Activated CD4-positive, alpha-beta memory T cell treated with anti-CD3 and anti-CD28 coated beads for 36 hours (primary cell): Measurements from ENCODE around the gene ARHGAP21. TPM values are rescaled to one million over a fixed set of nuclear protein-coding genes. Genes with fewer than 3 reads are reported as not detected.
"Not testable (repeated sequence)": the region's sequence is repeated elsewhere in the genome, so short reads cannot be mapped to it uniquely, and the experiment has no call there.

Experiments
- CTCF ChIA-PET: fragments of 350-600 bp; sonication (Branson Sonifier 250); formaldehyde crosslinking; loops from one replicate; lab custom pipeline; 2021; ENCODE audit warnings: antibody characterized with exemption, inconsistent platforms; lab: Charles Lee
- POLR2A ChIA-PET: fragments of 350-600 bp; sonication (Branson Sonifier 250); formaldehyde crosslinking; loops from one replicate; lab custom pipeline; 2021; ENCODE audit warnings: antibody characterized with exemption; lab: Charles Lee
- DNase-seq: peaks from one replicate; pipeline ENCODE4 v3.0.0-alpha.2; 2020
- H3K27ac Mint-ChIP-seq: one replicate; pipeline ENCODE4 v1.8.0; 2021; ENCODE audit warnings: mixed read lengths
- H3K27me3 Mint-ChIP-seq: one replicate; pipeline ENCODE4 v1.8.0; 2021; ENCODE audit warnings: mixed read lengths
- H3K36me3 Mint-ChIP-seq: one replicate; pipeline ENCODE4 v1.8.0; 2021; ENCODE audit warnings: mixed read lengths
- H3K4me1 Mint-ChIP-seq: one replicate; pipeline ENCODE4 v1.8.0; 2021; ENCODE audit warnings: low read depth, mixed read lengths
- H3K4me3 Mint-ChIP-seq: one replicate; pipeline ENCODE4 v1.8.0; 2021; ENCODE audit warnings: mild to moderate bottlenecking, mixed read lengths
- H3K9me3 Mint-ChIP-seq: one replicate; pipeline ENCODE4 v1.8.0; 2021; ENCODE audit warnings: mixed read lengths
- intact Hi-C: fragments of 100-400 bp; cut with micrococcal nuclease; formaldehyde crosslinking; loops from one replicate; pipeline ENCODE4 v1.15.1; 2023
- total RNA-seq, 2 experiments: library from RNA; stranded (reverse); gene quantifications; one replicate each; pipeline ENCODE4 v1.2.3, GENCODE V29; 2021

The ARHGAP21 gene
- total RNA-seq, 2 experiments from 2014 or later: 24.6 to 28.7 TPM

DNA sequence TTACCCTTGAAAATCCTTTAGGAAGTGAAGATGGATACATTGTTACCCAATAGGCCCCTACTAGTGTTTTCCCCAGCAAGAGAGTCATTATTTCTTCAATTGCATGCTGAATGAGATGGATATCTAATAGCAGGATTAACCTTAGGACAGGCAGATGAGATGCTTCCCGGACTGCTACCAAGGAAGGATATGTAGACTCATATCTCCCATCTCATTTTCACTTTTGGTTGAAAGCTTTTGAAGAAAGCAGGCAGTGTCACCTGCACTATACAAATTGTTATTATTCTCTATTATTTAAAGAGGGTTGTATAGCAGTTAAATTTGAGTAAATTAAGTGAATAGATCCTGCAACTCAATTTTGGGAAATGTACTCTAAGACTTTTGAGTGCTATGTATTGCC lies 17.0 kb upstream of the ARHGAP21 start:
- no peaks in the 10 kb centered on the region for H3K27me3 Mint-ChIP-seq
- H3K4me1 Mint-ChIP-seq: no peaks in the 10 kb centered on the region
- ChIA-PET POLR2A (no interaction called here), CTCF (no interaction called here)
- H3K9me3 Mint-ChIP-seq: peaks cover 4% of the 10 kb centered on the region
- H3K36me3 Mint-ChIP-seq: no peaks in the 10 kb centered on the region
- no peak for DNase-seq
- no peak overlapping the region for H3K27ac Mint-ChIP-seq
- no peak overlapping the region for H3K4me3 Mint-ChIP-seq
- intact Hi-C loops: no loop called here

DNA sequence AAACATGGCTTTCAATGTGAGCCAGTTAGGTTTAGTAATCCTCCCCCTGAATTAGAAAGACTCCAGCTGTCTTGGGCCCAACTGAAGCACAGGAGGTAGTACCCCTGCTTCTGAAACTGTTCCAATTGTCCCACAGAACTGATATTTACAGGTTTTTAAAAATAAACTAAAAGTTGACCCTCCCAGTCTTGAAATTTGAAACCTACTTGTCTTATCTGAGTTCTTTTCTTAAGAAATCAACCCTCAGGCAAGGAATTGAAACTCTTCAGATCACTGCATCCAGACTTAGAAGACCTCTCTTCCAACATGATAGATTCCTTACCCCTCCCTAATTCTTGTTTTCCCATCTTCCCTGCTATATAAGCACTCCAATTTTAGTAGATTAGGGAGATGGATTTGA lies 13.3 kb upstream of the ARHGAP21 start:
- Mint-ChIP-seq H3K4me1 (no peaks in the 10 kb centered on the region), H3K27me3 (no peaks in the 10 kb centered on the region), H3K9me3 (peaks cover 4% of the 10 kb centered on the region), H3K36me3 (no peaks in the 10 kb centered on the region), H3K4me3 (no peak overlapping the region), H3K27ac (no peak overlapping the region)
- DNase-seq: no peak
- ChIA-PET POLR2A (no interaction called here), CTCF (no interaction called here)
- intact Hi-C loops: no loop called here

- Mint-ChIP-seq H3K27me3 (no peaks in the 10 kb centered on the region), H3K27ac (no peak overlapping the region), H3K4me3 (no peak overlapping the region), H3K4me1 (no peaks in the 10 kb centered on the region), H3K36me3 (no peaks in the 10 kb centered on the region), H3K9me3 (no peaks in the 10 kb centered on the region)
- ChIA-PET CTCF (interaction anchor here (0.7 kb wide), 2 partner anchors 34 to 68 kb away, joined by 3 to 5 read pairs; no protein-coding TSS in a partner anchor), POLR2A (no interaction called here)
- intact Hi-C loops: no loop called here
- DNase-seq: no peak
Observed at GRCh38 chr10:24731942-24732341, 8.3 kb upstream of the ARHGAP21 start.

- H3K27me3 Mint-ChIP-seq: no peaks in the 10 kb centered on the region
- no peaks in the 10 kb centered on the region for H3K9me3 Mint-ChIP-seq
- no peak for DNase-seq
- ChIA-PET POLR2A (no interaction called here), CTCF (no interaction called here)
- H3K4me1 Mint-ChIP-seq: no peaks in the 10 kb centered on the region
- no peak overlapping the region for H3K27ac Mint-ChIP-seq
- H3K4me3 Mint-ChIP-seq: no peak overlapping the region
- intact Hi-C loops: no loop called here
- H3K36me3 Mint-ChIP-seq: no peaks in the 10 kb centered on the region
Observed at GRCh38 chr10:24730811-24731210, 7.1 kb upstream of the ARHGAP21 start.

DNA sequence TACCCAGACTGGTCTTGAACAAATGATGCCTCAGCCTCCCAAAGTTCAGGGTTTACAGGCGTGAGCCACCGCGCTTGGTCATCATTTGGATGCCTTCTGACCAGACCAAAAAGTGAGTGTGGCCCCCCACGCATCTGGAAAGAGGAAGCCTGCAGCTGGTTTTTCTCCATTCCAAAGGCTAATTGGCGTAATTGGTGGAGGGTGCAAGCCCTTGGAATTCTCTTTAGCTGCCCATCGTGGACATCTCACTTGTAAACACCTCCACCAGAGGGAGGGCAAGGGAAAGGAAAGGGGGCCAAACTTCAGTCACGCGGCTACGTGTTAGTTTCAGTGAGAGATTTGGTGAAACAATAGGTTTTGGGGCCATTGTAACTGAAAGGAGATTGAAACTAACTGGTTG lies 4.1 kb upstream of the ARHGAP21 start:
- ChIA-PET CTCF (interaction anchor here (0.6 to 1.8 kb wide), 3 partner anchors 110 to 352 kb away, joined by 3 to 9 read pairs (median 5); no protein-coding TSS in a partner anchor), POLR2A (no interaction called here)
- no peaks in the 10 kb centered on the region for H3K27me3 Mint-ChIP-seq
- H3K9me3 Mint-ChIP-seq: no peaks in the 10 kb centered on the region
- intact Hi-C loops: loop anchor here (10.0 kb wide), 1 partner anchor 337 kb away; no protein-coding TSS in a partner anchor
- H3K4me1 Mint-ChIP-seq: no peaks in the 10 kb centered on the region
- no peak overlapping the region for H3K4me3 Mint-ChIP-seq
- no peak overlapping the region for H3K27ac Mint-ChIP-seq
- H3K36me3 Mint-ChIP-seq: peaks cover 2% of the 10 kb centered on the region
- DNase-seq: peak; percentile 11

DNA sequence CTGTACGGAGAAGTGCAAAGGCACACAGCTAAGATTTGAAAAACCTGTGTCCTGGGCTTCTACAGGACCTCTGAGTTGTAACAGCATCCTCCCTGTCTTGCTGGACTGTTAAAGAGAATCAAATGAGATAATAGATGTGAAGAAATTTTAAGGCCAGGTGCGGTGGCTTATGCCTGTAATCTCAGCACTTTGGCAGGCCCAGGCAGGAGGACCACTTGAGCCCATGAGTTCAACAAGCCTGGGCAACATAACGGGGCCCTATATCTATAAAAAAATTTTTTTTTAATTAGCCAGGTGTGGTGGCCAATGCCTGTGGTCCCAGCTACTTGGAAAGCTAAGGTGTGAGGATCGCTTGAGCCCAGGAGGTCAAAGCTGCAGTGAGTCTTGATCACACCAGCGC lies 2.9 kb upstream of the ARHGAP21 start:
- intact Hi-C loops: loop anchor here (10.0 kb wide), 1 partner anchor 338 kb away; no protein-coding TSS in a partner anchor
- ChIA-PET CTCF (interaction anchor here (1.5 kb wide), 1 partner anchor 109 kb away, joined by 5 read pairs; no protein-coding TSS in a partner anchor), POLR2A (interaction anchor here (0.6 kb wide), 1 partner anchor 155 kb away, joined by 4 read pairs; no protein-coding TSS in a partner anchor)
- DNase-seq: no peak
- Mint-ChIP-seq H3K4me3 (no peak overlapping the region), H3K9me3 (no peaks in the 10 kb centered on the region), H3K27ac (no peak overlapping the region), H3K36me3 (peaks cover 4% of the 10 kb centered on the region), H3K4me1 (peaks cover 7% of the 10 kb centered on the region), H3K27me3 (no peaks in the 10 kb centered on the region)

GRCh38 chr10:24726029-24726428 lies 2.3 kb upstream of the ARHGAP21 start:
- H3K36me3 Mint-ChIP-seq, H3K27me3 Mint-ChIP-seq, H3K9me3 Mint-ChIP-seq, H3K27ac Mint-ChIP-seq, DNase-seq, H3K4me3 Mint-ChIP-seq: not testable (repeated sequence)
- ChIA-PET CTCF (interaction anchor here (1.0 to 1.8 kb wide), 4 partner anchors 83 to 355 kb away, joined by 3 to 6 read pairs (median 4); no protein-coding TSS in a partner anchor), POLR2A (interaction anchor here (0.6 kb wide), 1 partner anchor 156 kb away, joined by 4 read pairs; no protein-coding TSS in a partner anchor)
- peaks cover 10% of the 10 kb centered on the region for H3K4me1 Mint-ChIP-seq
- intact Hi-C loops: loop anchor here (10.0 kb wide), 1 partner anchor 339 kb away; no protein-coding TSS in a partner anchor

- POLR2A ChIA-PET: interaction anchor here (1.1 to 2.5 kb wide), 4 partner anchors 18 to 292 kb away, joined by 3 to 12 read pairs (median 6); partner anchors contain the start of genes ENKUR and THNSL1
Observed at GRCh38 chr10:24724381-24725228, 918 bp upstream of the ARHGAP21 start.

GRCh38 chr10:24723386-24723787 lies 300 bp downstream of the ARHGAP21 start:
- peak overlapping the region; percentile 59 for H3K4me3 Mint-ChIP-seq
- POLR2A ChIA-PET: interaction anchor here (1.8 to 2.5 kb wide), 2 partner anchors 16 to 293 kb away, joined by 10 to 12 read pairs; partner anchors contain the start of genes ENKUR and THNSL1
- no peaks in the 10 kb centered on the region for H3K27me3 Mint-ChIP-seq
- peaks cover 11% of the 10 kb centered on the region for H3K36me3 Mint-ChIP-seq
- H3K9me3 Mint-ChIP-seq: no peaks in the 10 kb centered on the region
- H3K4me1 Mint-ChIP-seq: peaks cover 21% of the 10 kb centered on the region
- no peak overlapping the region for H3K27ac Mint-ChIP-seq
- intact Hi-C loops: loop anchor here (1.0 to 10.0 kb wide), 5 partner anchors 78 to 1286 kb away; partner anchors contain the start of gene OTUD1
- peak; percentile 32 for DNase-seq
- CTCF ChIA-PET: interaction anchor here (1.2 to 2.6 kb wide), 5 partner anchors 13 to 267 kb away, joined by 3 to 14 read pairs (median 5); no protein-coding TSS in a partner anchor

More at GRCh38 chr10:24724381-24725228, 918 bp upstream of the ARHGAP21 start:
- Mint-ChIP-seq H3K27me3 (no peaks in the 10 kb centered on the region), H3K36me3 (peaks cover 11% of the 10 kb centered on the region), H3K27ac (peak overlapping the region; percentile 93), H3K9me3 (no peaks in the 10 kb centered on the region), H3K4me1 (peaks cover 19% of the 10 kb centered on the region), H3K4me3 (peak overlapping the region; percentile 88)
- intact Hi-C loops: loop anchor here (1.0 to 10.0 kb wide), 7 partner anchors 17 to 1287 kb away; partner anchors contain the start of genes ENKUR, OTUD1 and THNSL1
- CTCF ChIA-PET: interaction anchor here (0.9 to 2.6 kb wide), 3 partner anchors 18 to 196 kb away, joined by 3 to 14 read pairs (median 6); no protein-coding TSS in a partner anchor
- peak; percentile 97 for DNase-seq

DNA sequence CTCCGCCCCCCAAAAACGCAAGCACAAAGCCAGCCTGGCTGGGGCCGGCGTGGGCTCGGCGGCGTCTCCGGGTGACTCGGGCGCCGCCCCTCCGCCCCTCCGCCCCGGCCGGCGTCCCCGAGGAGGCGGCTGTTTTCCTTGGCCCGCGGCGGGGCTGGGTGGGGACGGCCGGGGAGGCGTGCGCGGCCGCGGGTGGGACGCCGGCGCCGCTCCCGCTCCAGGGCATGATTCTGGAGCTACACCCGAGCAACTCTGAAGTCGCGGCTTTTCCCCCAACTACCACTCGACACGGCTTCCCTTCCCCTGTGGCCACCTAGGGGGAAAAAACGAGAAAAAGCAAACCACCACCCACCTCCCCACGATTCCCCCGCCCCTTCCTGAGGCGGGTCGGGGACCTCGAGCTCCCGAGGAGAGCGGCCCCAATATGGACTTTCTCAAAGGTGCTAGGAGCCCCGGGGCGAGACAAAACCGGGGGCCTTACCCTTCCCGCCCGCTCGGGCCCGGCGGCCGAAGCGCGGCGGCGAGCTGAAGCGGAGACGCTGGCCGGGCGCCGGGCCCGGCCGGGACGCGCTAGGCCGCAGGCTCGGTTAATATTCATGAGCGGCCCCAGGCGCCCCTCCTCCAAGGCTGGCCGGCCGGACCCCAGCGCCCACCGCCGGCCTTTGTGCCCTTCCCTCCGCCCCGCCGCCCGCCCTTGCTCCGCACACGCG lies 856 bp downstream of the ARHGAP21 start:
- Mint-ChIP-seq H3K27me3 (no peaks in the 10 kb centered on the region), H3K4me1 (peaks cover 21% of the 10 kb centered on the region), H3K9me3 (no peaks in the 10 kb centered on the region), H3K27ac (peak overlapping the region; percentile 79), H3K4me3 (peak overlapping the region; percentile 84), H3K36me3 (peaks cover 11% of the 10 kb centered on the region)
- ChIA-PET POLR2A (interaction anchor here (2.5 kb wide), 1 partner anchor 16 kb away, joined by 12 read pairs; no protein-coding TSS in a partner anchor), CTCF (interaction anchor here (1.2 to 2.6 kb wide), 5 partner anchors 13 to 267 kb away, joined by 3 to 14 read pairs (median 5); no protein-coding TSS in a partner anchor)
- DNase-seq: peak; percentile 65
- intact Hi-C loops: loop anchor here (1.0 to 10.0 kb wide), 5 partner anchors 78 to 1286 kb away; partner anchors contain the start of gene OTUD1

DNA sequence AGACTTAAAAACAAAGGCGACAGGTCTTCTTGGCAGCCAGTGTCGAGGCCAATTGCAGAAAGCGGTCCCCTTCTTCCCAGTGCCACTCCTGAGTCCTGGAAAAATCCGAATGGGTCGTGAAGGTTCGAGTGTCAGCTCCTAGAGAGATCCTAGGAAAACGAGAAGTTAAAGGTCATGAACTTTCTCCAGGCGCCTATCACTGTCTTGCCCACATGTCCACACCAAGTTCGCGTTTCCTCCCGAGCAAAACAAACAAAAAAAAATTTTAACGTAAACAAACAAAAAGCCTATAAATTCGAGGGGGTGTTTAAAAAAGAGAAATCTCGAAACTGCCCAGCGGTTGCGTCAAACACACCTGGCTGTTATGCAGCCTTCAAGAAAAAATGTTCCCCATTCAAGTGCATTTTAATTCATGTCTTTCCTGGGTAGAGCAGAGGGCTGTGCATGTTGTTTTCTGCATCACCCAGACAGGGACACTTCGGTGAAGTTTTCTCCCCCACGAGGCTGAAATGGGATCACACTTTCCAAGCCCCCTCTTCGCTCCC lies 1.5 kb downstream of the ARHGAP21 start:
- ChIA-PET POLR2A (interaction anchor here (1.0 to 2.5 kb wide), 2 partner anchors 15 kb away, joined by 3 to 12 read pairs; no protein-coding TSS in a partner anchor), CTCF (interaction anchor here (1.2 to 2.6 kb wide), 3 partner anchors 12 to 80 kb away, joined by 5 to 14 read pairs (median 5); no protein-coding TSS in a partner anchor)
- Mint-ChIP-seq H3K4me3 (peak overlapping the region; percentile 79), H3K36me3 (peaks cover 11% of the 10 kb centered on the region), H3K9me3 (no peaks in the 10 kb centered on the region), H3K4me1 (peaks cover 21% of the 10 kb centered on the region), H3K27ac (peak overlapping the region; percentile 67), H3K27me3 (no peaks in the 10 kb centered on the region)
- no peak for DNase-seq
- intact Hi-C loops: loop anchor here (5.0 to 10.0 kb wide), 3 partner anchors 165 to 1285 kb away; partner anchors contain the start of gene OTUD1
